T-cell (primary cell): ENCODE data around the gene AHNAK. TPM values are rescaled to one million over a fixed set of nuclear protein-coding genes. Genes with fewer than 3 reads are reported as not detected.
A peak's percentile ranks its signal among the peaks of the same experiment; 100 is the strongest.

Source experiments
- ATAC-seq, 4 experiments: fragments of 200-7000 bp in 3 of 4; fragments of 150-1000 bp in 1 of 4; cut with Tn5 transposase; replicated peaks in 1 of 4; 1 replicate in 3 of 4; 2 replicates in 1 of 4; pipeline ENCODE4 v1.10.0; 2021; ENCODE audit warnings: moderate library complexity in 3 of 4, mild to moderate bottlenecking in 2 of 4, moderate number of reproducible peaks in 1 of 4
- CTCF ChIA-PET, 2 donors: fragments of 300-600 bp; sonication (Branson Sonifier 250); formaldehyde crosslinking; loops; one replicate each; lab custom pipeline; 2022; ENCODE audit warnings: antibody characterized with exemption in 2 of 2; lab: Charles Lee
- POLR2A ChIA-PET, 2 donors: fragments of 300-600 bp; sonication (Branson Sonifier 250); formaldehyde crosslinking; loops; one replicate each; lab custom pipeline; 2022; ENCODE audit warnings: antibody characterized with exemption in 2 of 2; lab: Charles Lee
- DNase-seq, 35 experiments: peaks; one replicate each; pipeline versions ENCODE4 v3.0.0 to v3.0.0-alpha.2; 2013 to 2023
- H3K27ac ChIP-seq: one replicate; pipeline ENCODE4 v1.5.1; 2013; ENCODE audit warnings: low read length
- H3K27me3 ChIP-seq, 2 experiments: replicated peaks in 1 of 2; 1 replicate in 1 of 2; 2 replicates in 1 of 2; pipeline versions ENCODE4 v1.6.1 to v1.7.0; 2013; ENCODE audit warnings: low read length in 1 of 2, mixed read lengths in 1 of 2; ENCODE audit not compliant: control insufficient read depth in 2 of 2, insufficient read depth in 2 of 2; ENCODE audit errors: extremely low read depth in 1 of 2
- H3K36me3 ChIP-seq, 2 donors: 1 replicate in 1 of 2; 2 replicates in 1 of 2; pipeline versions ENCODE4 v1.6.1 to v1.7.0; 2013; ENCODE audit warnings: low read length in 1 of 2; ENCODE audit not compliant: control insufficient read depth in 2 of 2, insufficient read depth in 1 of 2; ENCODE audit errors: extremely low read depth in 1 of 2
- H3K4me1 ChIP-seq, 2 experiments: 1 replicate in 1 of 2; 2 replicates in 1 of 2; pipeline versions ENCODE4 v1.6.1 to v1.7.0; 2013; ENCODE audit warnings: low read length in 2 of 2, mixed read lengths in 1 of 2; ENCODE audit not compliant: insufficient read depth in 2 of 2, control insufficient read depth in 1 of 2; ENCODE audit errors: extremely low read depth in 1 of 2
- H3K4me3 ChIP-seq, 2 donors: 1 replicate in 1 of 2; 2 replicates in 1 of 2; pipeline versions ENCODE4 v1.5.1 to v1.7.0; 2013; ENCODE audit warnings: mild to moderate bottlenecking in 2 of 2, low read length in 1 of 2, moderate library complexity in 1 of 2; ENCODE audit not compliant: control insufficient read depth in 1 of 2; ENCODE audit errors: extremely low read depth in 1 of 2
- H3K9me3 ChIP-seq: 2 replicates; pipeline ENCODE4 v1.7.0; 2013
- H3K27ac Mint-ChIP-seq, 2 donors: one replicate each; pipeline ENCODE4 v1.8.0; 2020 to 2021; ENCODE audit warnings: mild to moderate bottlenecking in 2 of 2, mixed read lengths in 2 of 2
- H3K27me3 Mint-ChIP-seq, 2 donors: one replicate each; pipeline ENCODE4 v1.8.0; 2021 to 2022; ENCODE audit warnings: mixed read lengths in 2 of 2
- H3K36me3 Mint-ChIP-seq: one replicate; pipeline ENCODE4 v1.8.0; 2021; ENCODE audit warnings: mixed read lengths
- H3K4me1 Mint-ChIP-seq, 3 donors: one replicate each; pipeline ENCODE4 v1.8.0; 2020 to 2022; ENCODE audit warnings: mixed read lengths in 3 of 3, mild to moderate bottlenecking in 1 of 3
- H3K4me3 Mint-ChIP-seq, 3 donors: one replicate each; pipeline ENCODE4 v1.8.0; 2020 to 2022; ENCODE audit warnings: mild to moderate bottlenecking in 3 of 3, mixed read lengths in 3 of 3, moderate library complexity in 3 of 3
- H3K9me3 Mint-ChIP-seq, 3 donors: one replicate each; pipeline ENCODE4 v1.8.0; 2020 to 2022; ENCODE audit warnings: mixed read lengths in 3 of 3
- WGBS: methylation state at CpG from one replicate; pipeline ENCODE4 v1.1.5; 2013; ENCODE audit warnings: missing lambda C conversion rate; ENCODE audit not compliant: insufficient coverage; 5-methylcytosine and 5-hydroxymethylcytosine counted together
- total RNA-seq, 35 experiments: library from RNA in 6 of 35; stranded (reverse) in 6 of 35; fragments of 120-200 nt in 1 of 35; gene quantifications; one replicate each; pipeline versions ENCODE4 v1.2.1 to v1.2.4 and lab custom pipeline; 2013 to 2026

AHNAK gene, protein sequence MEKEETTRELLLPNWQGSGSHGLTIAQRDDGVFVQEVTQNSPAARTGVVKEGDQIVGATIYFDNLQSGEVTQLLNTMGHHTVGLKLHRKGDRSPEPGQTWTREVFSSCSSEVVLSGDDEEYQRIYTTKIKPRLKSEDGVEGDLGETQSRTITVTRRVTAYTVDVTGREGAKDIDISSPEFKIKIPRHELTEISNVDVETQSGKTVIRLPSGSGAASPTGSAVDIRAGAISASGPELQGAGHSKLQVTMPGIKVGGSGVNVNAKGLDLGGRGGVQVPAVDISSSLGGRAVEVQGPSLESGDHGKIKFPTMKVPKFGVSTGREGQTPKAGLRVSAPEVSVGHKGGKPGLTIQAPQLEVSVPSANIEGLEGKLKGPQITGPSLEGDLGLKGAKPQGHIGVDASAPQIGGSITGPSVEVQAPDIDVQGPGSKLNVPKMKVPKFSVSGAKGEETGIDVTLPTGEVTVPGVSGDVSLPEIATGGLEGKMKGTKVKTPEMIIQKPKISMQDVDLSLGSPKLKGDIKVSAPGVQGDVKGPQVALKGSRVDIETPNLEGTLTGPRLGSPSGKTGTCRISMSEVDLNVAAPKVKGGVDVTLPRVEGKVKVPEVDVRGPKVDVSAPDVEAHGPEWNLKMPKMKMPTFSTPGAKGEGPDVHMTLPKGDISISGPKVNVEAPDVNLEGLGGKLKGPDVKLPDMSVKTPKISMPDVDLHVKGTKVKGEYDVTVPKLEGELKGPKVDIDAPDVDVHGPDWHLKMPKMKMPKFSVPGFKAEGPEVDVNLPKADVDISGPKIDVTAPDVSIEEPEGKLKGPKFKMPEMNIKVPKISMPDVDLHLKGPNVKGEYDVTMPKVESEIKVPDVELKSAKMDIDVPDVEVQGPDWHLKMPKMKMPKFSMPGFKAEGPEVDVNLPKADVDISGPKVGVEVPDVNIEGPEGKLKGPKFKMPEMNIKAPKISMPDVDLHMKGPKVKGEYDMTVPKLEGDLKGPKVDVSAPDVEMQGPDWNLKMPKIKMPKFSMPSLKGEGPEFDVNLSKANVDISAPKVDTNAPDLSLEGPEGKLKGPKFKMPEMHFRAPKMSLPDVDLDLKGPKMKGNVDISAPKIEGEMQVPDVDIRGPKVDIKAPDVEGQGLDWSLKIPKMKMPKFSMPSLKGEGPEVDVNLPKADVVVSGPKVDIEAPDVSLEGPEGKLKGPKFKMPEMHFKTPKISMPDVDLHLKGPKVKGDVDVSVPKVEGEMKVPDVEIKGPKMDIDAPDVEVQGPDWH (N-terminal part only)
- total RNA-seq (100 to 1,000 TPM; 267 to 636 (median 395) TPM), total RNA-seq (lab: John Stamatoyannopoulos, UW) (88.3 to 6,797 (median 2,631) reads per million in 29 experiments)
- 694 TPM for total RNA-seq (2013)

DNA sequence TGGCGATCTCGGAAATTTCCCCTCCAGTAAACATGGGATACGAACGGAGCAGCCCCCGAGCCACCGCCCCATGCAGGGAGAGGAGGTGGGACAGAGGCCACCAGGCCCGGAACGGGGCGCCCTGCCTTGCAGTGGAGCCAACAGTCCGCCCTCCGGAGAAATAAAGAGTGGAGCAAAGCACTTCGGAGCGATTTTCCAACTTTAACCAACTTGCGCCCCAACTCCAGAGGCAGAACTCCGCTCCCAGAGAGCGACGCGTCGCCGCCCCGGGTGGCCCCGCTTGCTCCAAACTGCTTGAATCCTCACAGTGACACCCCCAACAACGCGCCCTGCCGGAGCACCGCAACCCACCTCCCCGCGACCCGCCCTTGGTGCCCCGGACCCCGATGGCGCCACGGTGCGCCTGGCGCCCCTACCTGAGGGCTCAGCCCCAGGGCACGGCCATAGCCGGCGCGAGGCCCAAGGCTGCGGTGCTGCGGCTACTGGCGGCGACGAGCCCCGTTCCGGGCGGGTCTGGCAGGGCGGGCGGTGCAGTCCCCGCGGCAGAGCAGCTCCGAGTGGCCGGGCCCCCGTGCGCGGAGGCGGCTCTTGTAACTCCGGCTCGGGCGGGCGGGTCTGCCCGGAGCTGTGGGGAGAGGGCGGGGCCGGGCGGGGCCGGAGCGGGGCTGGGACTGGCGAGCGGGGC is at the start of gene AHNAK:
AHNAK (minus strand) TSS at position 563 of the 685 bp plus-strand sequence. CDS start 10,708 bp downstream, outside the sequence.
- 0% methylated on average over 45 of the region's 69 CpGs for WGBS
- Histone ChIP-seq H3K27ac (peak within 1 kb of the TSS; percentile 95), H3K27me3 (no peaks in the 10 kb centered on the region), H3K4me1 (peaks cover 19 to 76% of the 10 kb centered on the region in 2 experiments), H3K9me3 (no peaks in the 10 kb centered on the region), H3K4me3 (peak within 1 kb of the TSS; percentile 84 to 95), H3K36me3 (no peaks in the 10 kb centered on the region)
- Mint-ChIP-seq H3K36me3 (peaks cover 2% of the 10 kb centered on the region), H3K27me3 (no peaks in the 10 kb centered on the region), H3K27ac (peak within 1 kb of the TSS; percentile 90 to 93), H3K9me3 (no peaks in the 10 kb centered on the region), H3K4me1 (peaks cover 67 to 73% (median 67%) of the 10 kb centered on the region in 3 donors), H3K4me3 (peak within 1 kb of the TSS; percentile 91 to 96 (median 92))
- POLR2A ChIA-PET = interaction anchor here (0.6 to 5.2 kb wide), 3 partner anchors 12 to 1375 kb away, joined by 3 to 98 read pairs (median 4); no protein-coding TSS in a partner anchor
- CTCF ChIA-PET = interaction anchor here in 1 of 2 donors (0.6 to 1.2 kb wide), 4 partner anchors 9 to 122 kb away, joined by 3 to 7 read pairs (median 4); no protein-coding TSS in a partner anchor
- ATAC-seq (peak; percentile 46 to 62 (median 58)), DNase-seq (peak in 32 of 35 experiments; percentile 31 to 77 (median 56))

DNA sequence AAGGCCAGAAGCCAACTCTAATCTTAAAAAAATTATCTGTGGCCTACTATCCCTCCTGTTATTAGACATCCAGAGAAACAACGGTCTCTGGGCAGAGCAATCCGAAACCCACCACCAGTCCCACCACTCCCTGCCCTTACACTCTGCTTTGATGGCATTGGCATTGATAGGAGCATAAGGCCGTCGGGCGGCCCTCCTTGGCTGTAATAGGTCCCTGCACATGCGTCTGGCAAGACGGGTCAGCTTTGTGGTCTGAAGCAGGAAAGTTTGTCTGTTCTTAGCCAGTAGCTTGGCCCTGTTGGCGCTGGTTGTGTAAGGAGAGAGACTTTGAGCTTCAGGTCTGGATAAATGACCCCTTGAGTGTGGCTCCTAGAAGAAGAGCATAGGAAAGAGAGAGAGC is 48.5 kb upstream of the AHNAK start:
- WGBS = 94% methylated on average over 7 of the region's 8 CpGs
- peaks cover 71 to 75% (median 72%) of the 10 kb centered on the region in 3 donors for H3K4me1 Mint-ChIP-seq
- no peaks in the 10 kb centered on the region for H3K9me3 Mint-ChIP-seq
- Histone ChIP-seq H3K36me3 (peaks cover 21 to 54% of the 10 kb centered on the region in 2 donors), H3K27me3 (no peaks in the 10 kb centered on the region), H3K4me1 (peaks cover 26 to 68% of the 10 kb centered on the region in 2 experiments), H3K4me3 (no peak overlapping the region), H3K27ac (no peak overlapping the region), H3K9me3 (no peaks in the 10 kb centered on the region)
- ChIA-PET POLR2A (no interaction called here), CTCF (interaction anchor here (0.6 to 1.0 kb wide), 3 partner anchors 21 to 225 kb away, joined by 3 to 4 read pairs (median 3); partner anchors contain the start of gene EEF1G (in 1 of the 2))
- ATAC-seq = no peak
- no peak for DNase-seq
- no peak overlapping the region for H3K4me3 Mint-ChIP-seq
- peak overlapping the region in 1 of 2 donors; percentile 84 for H3K27ac Mint-ChIP-seq
- H3K27me3 Mint-ChIP-seq = no peaks in the 10 kb centered on the region
- peaks cover 60% of the 10 kb centered on the region for H3K36me3 Mint-ChIP-seq

DNA sequence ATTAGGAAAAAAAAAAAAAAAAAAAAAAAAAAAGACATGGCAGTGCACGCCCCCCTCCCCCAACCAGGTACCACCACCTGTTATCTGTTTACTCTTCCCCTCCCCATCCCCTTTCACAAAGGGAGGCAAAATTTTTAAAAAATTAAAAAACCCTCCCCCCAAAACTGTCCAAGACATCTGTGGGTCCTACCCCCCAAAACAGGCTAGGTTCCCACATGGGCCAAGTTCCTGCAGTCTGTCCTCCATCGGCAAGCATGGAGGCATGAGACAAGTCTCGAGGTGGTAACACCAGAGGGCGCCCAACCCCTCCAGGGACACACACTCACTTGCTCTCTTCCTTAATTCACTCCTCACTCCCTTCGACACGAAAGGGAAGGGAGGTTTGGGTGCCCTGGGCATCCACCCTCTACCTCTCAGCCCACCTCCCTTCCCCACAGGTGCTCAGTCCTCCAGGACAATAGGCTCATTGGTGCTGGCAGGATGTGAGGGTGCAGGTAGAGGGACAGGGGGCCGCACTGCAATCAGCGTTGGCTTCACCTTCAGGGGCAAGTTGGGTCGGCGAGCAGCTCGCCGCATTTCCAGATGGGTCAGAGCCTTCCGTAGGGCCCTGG is 46.9 kb upstream of the AHNAK start:
- DNase-seq = peak; percentile 49 to 86 (median 72)
- Mint-ChIP-seq H3K9me3 (no peaks in the 10 kb centered on the region), H3K36me3 (peaks cover 45% of the 10 kb centered on the region), H3K27ac (peak overlapping the region; percentile 94 to 97), H3K4me1 (peaks cover 59 to 67% (median 66%) of the 10 kb centered on the region in 3 donors), H3K27me3 (no peaks in the 10 kb centered on the region), H3K4me3 (peak overlapping the region; percentile 66 to 96 (median 78))
- Histone ChIP-seq H3K9me3 (no peaks in the 10 kb centered on the region), H3K27me3 (no peaks in the 10 kb centered on the region), H3K4me3 (no peak overlapping the region), H3K4me1 (peaks cover 17 to 64% of the 10 kb centered on the region in 2 experiments), H3K36me3 (peaks cover 21 to 53% of the 10 kb centered on the region in 2 donors), H3K27ac (peak overlapping the region; percentile 13)
- ChIA-PET CTCF (interaction anchor here (0.6 to 3.2 kb wide), 14 partner anchors 8 to 207 kb away, joined by 3 to 27 read pairs (median 8); partner anchors contain the start of genes BSCL2 (in 1 of the 2), C11orf98 (in 1 of the 2), CSKMT (in 1 of the 2) and EEF1G (in 1 of the 2)), POLR2A (interaction anchor here in 1 of 2 donors (3.1 kb wide), 1 partner anchor 8 kb away, joined by 25 read pairs; the partner anchor contains the start of gene MTA2)
- ATAC-seq = peak in 1 of 4 experiments; percentile 14
- 73% methylated on average over 9 of the region's 13 CpGs for WGBS

DNA sequence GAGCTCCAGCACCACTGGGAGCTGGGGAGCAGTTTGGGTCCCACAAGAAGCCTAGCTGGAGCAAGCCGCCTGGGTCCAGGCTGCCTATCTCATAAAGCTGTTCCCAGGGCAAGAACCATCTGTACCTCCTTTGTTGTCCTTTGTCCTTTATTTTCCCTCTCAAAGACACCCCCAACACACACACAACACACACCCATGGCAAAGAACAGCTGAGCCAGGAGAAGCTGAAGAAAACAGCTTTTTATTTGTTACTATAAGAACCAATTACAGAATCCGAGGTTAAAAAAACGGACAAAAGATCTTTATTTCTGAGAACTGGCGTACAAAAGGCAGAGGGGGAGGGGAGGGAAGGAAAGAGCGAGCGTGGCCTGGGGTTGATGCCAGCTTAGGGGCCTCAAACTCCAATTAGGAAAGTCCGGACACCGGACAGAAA is 46.4 kb upstream of the AHNAK start:
- no peaks in the 10 kb centered on the region for H3K9me3 ChIP-seq
- ATAC-seq = no peak
- H3K27ac ChIP-seq = peak overlapping the region; percentile 92
- no peaks in the 10 kb centered on the region for H3K27me3 ChIP-seq
- WGBS = 100% methylated on average over 1 of the region's 8 CpGs
- Mint-ChIP-seq H3K4me1 (peaks cover 54 to 63% (median 62%) of the 10 kb centered on the region in 3 donors), H3K27me3 (no peaks in the 10 kb centered on the region), H3K36me3 (peaks cover 40% of the 10 kb centered on the region), H3K9me3 (no peaks in the 10 kb centered on the region), H3K4me3 (peak overlapping the region in 1 of 3 donors; percentile 96), H3K27ac (peak overlapping the region; percentile 98 to 99)
- H3K4me1 ChIP-seq = peaks cover 15 to 59% of the 10 kb centered on the region in 2 experiments
- H3K36me3 ChIP-seq = peaks cover 20 to 53% of the 10 kb centered on the region in 2 donors
- POLR2A ChIA-PET = interaction anchor here (0.5 to 3.1 kb wide), 4 partner anchors 8 to 44 kb away, joined by 3 to 28 read pairs (median 14); partner anchors contain the start of genes EEF1G (in 1 of the 2) and MTA2 (in 1 of the 2)
- H3K4me3 ChIP-seq = no peak overlapping the region
- CTCF ChIA-PET = interaction anchor here (0.6 to 3.2 kb wide), 16 partner anchors 9 to 208 kb away, joined by 3 to 27 read pairs (median 9); partner anchors contain the start of genes BSCL2 (in 1 of the 2), C11orf98 (in 1 of the 2), CSKMT (in 1 of the 2) and EEF1G (in 1 of the 2)
- DNase-seq = no peak
